ENCODE data around the gene VPS36. TPM values are rescaled to one million over a fixed set of nuclear protein-coding genes. Genes with fewer than 3 reads are reported as not detected.
A peak's percentile ranks its signal among the peaks of the same experiment; 100 is the strongest.

Gene VPS36, protein sequence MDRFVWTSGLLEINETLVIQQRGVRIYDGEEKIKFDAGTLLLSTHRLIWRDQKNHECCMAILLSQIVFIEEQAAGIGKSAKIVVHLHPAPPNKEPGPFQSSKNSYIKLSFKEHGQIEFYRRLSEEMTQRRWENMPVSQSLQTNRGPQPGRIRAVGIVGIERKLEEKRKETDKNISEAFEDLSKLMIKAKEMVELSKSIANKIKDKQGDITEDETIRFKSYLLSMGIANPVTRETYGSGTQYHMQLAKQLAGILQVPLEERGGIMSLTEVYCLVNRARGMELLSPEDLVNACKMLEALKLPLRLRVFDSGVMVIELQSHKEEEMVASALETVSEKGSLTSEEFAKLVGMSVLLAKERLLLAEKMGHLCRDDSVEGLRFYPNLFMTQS
- 34.8 TPM for total RNA-seq (2021; ENCODE audit: unreplicated experiment)
- polyA plus RNA-seq (2012), result 10.5 and 14.0 TPM in 2 replicates
- percentile 90 among the genes with signal in this experiment for Bru-seq, nascent RNA
- percentile 94 among the genes with signal in this experiment for BruChase-seq, experiment 1, labeled RNA remaining after a 6-hour chase
- percentile 95 among the genes with signal in this experiment for BruChase-seq, experiment 2, labeled RNA remaining after a 2-hour chase
- long read RNA-seq, full-length matches to known transcripts, result 33 of 57 reads
- long read RNA-seq, partial matches to known transcripts, result 5 of 57 reads
- long read RNA-seq, other reads (novel, unspliced or antisense), result 19 of 57 reads

DNA sequence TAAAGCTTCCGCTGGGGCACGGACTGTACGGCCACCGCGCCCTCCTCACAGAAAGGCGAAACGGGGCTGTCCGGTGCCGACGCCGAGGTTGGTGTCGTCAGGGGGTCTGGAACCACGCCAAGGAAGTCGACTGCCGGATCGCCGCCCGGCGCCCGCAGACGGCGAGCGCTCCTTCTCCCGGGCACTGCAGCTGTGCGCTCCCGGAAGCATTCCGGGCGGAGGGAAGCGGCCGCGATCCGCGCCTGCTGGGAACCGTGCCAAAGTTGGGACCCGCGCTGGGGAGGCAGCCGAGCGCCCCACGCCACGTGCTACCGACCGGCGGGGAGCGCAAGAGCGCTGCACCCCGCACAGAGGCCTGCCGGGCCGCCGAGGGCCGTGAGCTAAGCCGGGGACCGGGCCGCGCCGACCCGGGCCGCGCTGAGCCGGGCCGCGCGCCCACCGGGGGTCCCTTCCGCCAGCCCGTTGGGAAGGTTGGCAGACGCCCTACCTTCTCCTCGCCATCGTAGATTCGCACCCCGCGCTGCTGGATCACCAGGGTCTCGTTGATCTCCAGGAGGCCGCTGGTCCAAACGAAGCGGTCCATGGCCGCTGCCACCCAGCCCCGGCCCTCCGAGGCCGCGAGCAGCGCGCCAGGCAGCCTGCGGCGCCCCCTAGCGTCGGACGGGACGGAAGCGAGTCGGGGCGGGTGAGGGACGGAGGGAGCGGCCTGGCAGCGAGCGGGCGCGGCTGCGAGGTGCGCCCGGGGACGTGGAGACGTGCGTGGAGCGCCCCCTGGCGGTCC, at the start of gene VPS36:
VPS36 (minus strand) TSS at position 623 of the 781 bp plus-strand sequence; CDS start at position 583, 40 bp downstream.
- ChIA-PET RAD21 (ENCODE audit: low non-redundant PET in 1 of 2, low total read pairs in 2 of 2, uncharacterized antibody in 2 of 2, unreplicated experiment in 2 of 2) (interaction anchor here (0.6 to 1.6 kb wide), 5 partner anchors 19 to 107 kb away, joined by 3 to 11 read pairs (median 3); no protein-coding TSS in a partner anchor), CTCF (interaction anchor here (0.5 to 3.6 kb wide), 41 partner anchors 9 to 628 kb away, joined by 3 to 43 read pairs (median 4); partner anchors contain the start of genes ALG11, NEK5 and TMEM272), POLR2A (interaction anchor here (0.6 to 2.3 kb wide), 6 partner anchors 8 to 359 kb away, joined by 3 to 12 read pairs (median 4); no protein-coding TSS in a partner anchor)
- H3K79me2 ChIP-seq (ENCODE audit: insufficient read depth, low read length), result peaks cover 41% of the 10 kb centered on the region
- peak; percentile 82 for ATAC-seq
- no peaks in the 10 kb centered on the region for H3K27me3 ChIP-seq (ENCODE audit: insufficient read depth, low read length)
- intact Hi-C loops (cut with micrococcal nuclease), result loop anchor here (1.0 to 10.0 kb wide), 5 partner anchors 107 to 648 kb away; partner anchors contain the start of genes ALG11, ATP7B, DHRS12 and NEK3
- peak within 1 kb of the TSS; percentile 69 for H3K4me2 ChIP-seq (ENCODE audit: low read length)
- peaks cover 22 to 37% of the 10 kb centered on the region in 2 experiments for H3K4me1 ChIP-seq (ENCODE audit: control insufficient read depth in 1 of 2, insufficient read depth in 2 of 2, low read length in 2 of 2)
- no peaks in the 10 kb centered on the region for H3K9me2 ChIP-seq (ENCODE audit: insufficient read depth)
- H3K4me3 ChIP-seq (replicated peaks in 1 of 2; ENCODE audit: low read depth in 1 of 2, low read length in 2 of 2), result peak within 1 kb of the TSS; percentile 74 to 84
- peak; percentile 88 for DNase-seq (ENCODE audit: low read depth, low spot score)
- BruUV-seq (replicated peaks), result no TSS peak
- no peak within 1 kb of the TSS for H2AFZ ChIP-seq (ENCODE audit: low read depth, low read length, poor library complexity, severe bottlenecking)
- peak within 1 kb of the TSS; percentile 98 for H3K9ac ChIP-seq (ENCODE audit: low read length)
- H3K9me3 ChIP-seq (ENCODE audit: control insufficient read depth in 1 of 2, insufficient read depth in 1 of 2, low read depth in 1 of 2, low read length in 2 of 2), result no peaks in the 10 kb centered on the region
- H3K27ac ChIP-seq (ENCODE audit: low read depth, low read length), result peak within 1 kb of the TSS; percentile 98
- H4K20me1 ChIP-seq (ENCODE audit: insufficient read depth), result no peaks in the 10 kb centered on the region
- no peaks in the 10 kb centered on the region for H3K36me3 ChIP-seq (ENCODE audit: control insufficient read depth in 1 of 2, insufficient read depth in 2 of 2, low read length in 2 of 2)
- TF ChIP-seq ZFX (IDR thresholded peaks at IDR 0.05) (peak; percentile 99), EZH2phosphoT487 (IDR thresholded peaks at IDR 0.05; ENCODE audit: borderline replicate concordance) (no peak), EGR1 (IDR thresholded peaks at IDR 0.05; ENCODE audit: low read depth) (no peak), POLR2AphosphoS5 (IDR thresholded peaks at IDR 0.05; ENCODE audit: low read depth, low read length) (peak; percentile 90), YY1 (IDR thresholded peaks at IDR 0.05; ENCODE audit: extremely low read depth, insufficient replicate concordance, low read depth, low read length) (peak; percentile 84), TCF7L2 (IDR thresholded peaks at IDR 0.05; ENCODE audit: borderline replicate concordance, extremely low read depth, insufficient read depth, insufficient read length) (peak; percentile 33), POLR2A (IDR thresholded peaks at IDR 0.05; ENCODE audit: borderline replicate concordance, extremely low read depth, insufficient read depth, insufficient read length) (no peak), CBX3 (IDR thresholded peaks at IDR 0.05; ENCODE audit: low read depth) (no peak)
- TF ChIP-seq, protein P1, sequence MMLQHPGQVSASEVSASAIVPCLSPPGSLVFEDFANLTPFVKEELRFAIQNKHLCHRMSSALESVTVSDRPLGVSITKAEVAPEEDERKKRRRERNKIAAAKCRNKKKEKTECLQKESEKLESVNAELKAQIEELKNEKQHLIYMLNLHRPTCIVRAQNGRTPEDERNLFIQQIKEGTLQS (IDR thresholded peaks at IDR 0.05), result no peak
- TF ChIP-seq, protein P2, sequence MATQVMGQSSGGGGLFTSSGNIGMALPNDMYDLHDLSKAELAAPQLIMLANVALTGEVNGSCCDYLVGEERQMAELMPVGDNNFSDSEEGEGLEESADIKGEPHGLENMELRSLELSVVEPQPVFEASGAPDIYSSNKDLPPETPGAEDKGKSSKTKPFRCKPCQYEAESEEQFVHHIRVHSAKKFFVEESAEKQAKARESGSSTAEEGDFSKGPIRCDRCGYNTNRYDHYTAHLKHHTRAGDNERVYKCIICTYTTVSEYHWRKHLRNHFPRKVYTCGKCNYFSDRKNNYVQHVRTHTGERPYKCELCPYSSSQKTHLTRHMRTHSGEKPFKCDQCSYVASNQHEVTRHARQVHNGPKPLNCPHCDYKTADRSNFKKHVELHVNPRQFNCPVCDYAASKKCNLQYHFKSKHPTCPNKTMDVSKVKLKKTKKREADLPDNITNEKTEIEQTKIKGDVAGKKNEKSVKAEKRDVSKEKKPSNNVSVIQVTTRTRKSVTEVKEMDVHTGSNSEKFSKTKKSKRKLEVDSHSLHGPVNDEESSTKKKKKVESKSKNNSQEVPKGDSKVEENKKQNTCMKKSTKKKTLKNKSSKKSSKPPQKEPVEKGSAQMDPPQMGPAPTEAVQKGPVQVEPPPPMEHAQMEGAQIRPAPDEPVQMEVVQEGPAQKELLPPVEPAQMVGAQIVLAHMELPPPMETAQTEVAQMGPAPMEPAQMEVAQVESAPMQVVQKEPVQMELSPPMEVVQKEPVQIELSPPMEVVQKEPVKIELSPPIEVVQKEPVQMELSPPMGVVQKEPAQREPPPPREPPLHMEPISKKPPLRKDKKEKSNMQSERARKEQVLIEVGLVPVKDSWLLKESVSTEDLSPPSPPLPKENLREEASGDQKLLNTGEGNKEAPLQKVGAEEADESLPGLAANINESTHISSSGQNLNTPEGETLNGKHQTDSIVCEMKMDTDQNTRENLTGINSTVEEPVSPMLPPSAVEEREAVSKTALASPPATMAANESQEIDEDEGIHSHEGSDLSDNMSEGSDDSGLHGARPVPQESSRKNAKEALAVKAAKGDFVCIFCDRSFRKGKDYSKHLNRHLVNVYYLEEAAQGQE (IDR thresholded peaks at IDR 0.05; ENCODE audit: low read depth), result no peak
- TF ChIP-seq, protein P3, sequence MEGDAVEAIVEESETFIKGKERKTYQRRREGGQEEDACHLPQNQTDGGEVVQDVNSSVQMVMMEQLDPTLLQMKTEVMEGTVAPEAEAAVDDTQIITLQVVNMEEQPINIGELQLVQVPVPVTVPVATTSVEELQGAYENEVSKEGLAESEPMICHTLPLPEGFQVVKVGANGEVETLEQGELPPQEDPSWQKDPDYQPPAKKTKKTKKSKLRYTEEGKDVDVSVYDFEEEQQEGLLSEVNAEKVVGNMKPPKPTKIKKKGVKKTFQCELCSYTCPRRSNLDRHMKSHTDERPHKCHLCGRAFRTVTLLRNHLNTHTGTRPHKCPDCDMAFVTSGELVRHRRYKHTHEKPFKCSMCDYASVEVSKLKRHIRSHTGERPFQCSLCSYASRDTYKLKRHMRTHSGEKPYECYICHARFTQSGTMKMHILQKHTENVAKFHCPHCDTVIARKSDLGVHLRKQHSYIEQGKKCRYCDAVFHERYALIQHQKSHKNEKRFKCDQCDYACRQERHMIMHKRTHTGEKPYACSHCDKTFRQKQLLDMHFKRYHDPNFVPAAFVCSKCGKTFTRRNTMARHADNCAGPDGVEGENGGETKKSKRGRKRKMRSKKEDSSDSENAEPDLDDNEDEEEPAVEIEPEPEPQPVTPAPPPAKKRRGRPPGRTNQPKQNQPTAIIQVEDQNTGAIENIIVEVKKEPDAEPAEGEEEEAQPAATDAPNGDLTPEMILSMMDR (IDR thresholded peaks at IDR 0.05 in 2 of 3, conservative IDR thresholded peaks at IDR 0.05 in 1 of 3; ENCODE audit: borderline replicate concordance in 1 of 3, insufficient read depth in 1 of 3, low read depth in 2 of 3, low read length in 2 of 3), result peak in 2 of 3 experiments; percentile 95 to 97; a peak in 4 of 6 replicates

Data from HCT116 (cell line).